Endodermal cell (in vitro differentiated cells): ENCODE results near the gene SRL. TPM values are rescaled to one million over a fixed set of nuclear protein-coding genes. Genes with fewer than 3 reads are reported as not detected.
"Not testable (repeated sequence)": the region's sequence is repeated elsewhere in the genome, so short reads cannot be mapped to it uniquely, and the experiment has no call there.

Experiments
- DNase-seq: peaks from one replicate; pipeline ENCODE4 v3.0.0-alpha.2; 2017
- H3K27ac ChIP-seq: 2 replicates; pipeline ENCODE4 v1.5.1; 2013; ENCODE audit warnings: mild to moderate bottlenecking, low read depth, low read length, moderate library complexity
- H3K27me3 ChIP-seq: 2 replicates; pipeline ENCODE4 v1.6.1; 2013; ENCODE audit warnings: mild to moderate bottlenecking, low read length, moderate library complexity; ENCODE audit not compliant: insufficient read depth, control insufficient read depth, poor library complexity, severe bottlenecking
- H3K36me3 ChIP-seq: 2 replicates; pipeline ENCODE4 v1.7.0; 2013; ENCODE audit warnings: mild to moderate bottlenecking, low read length, moderate library complexity; ENCODE audit not compliant: control insufficient read depth, insufficient read depth
- H3K4me1 ChIP-seq: one replicate; pipeline ENCODE4 v1.7.0; 2013; ENCODE audit warnings: low read length; ENCODE audit not compliant: control insufficient read depth, insufficient read depth
- H3K4me3 ChIP-seq: 2 replicates; pipeline ENCODE4 v1.5.1; 2013; ENCODE audit warnings: mild to moderate bottlenecking, low read length, moderate library complexity
- H3K9ac ChIP-seq: 2 replicates; pipeline ENCODE4 v1.6.1; 2013; ENCODE audit warnings: mild to moderate bottlenecking, low read length, moderate library complexity; ENCODE audit not compliant: poor library complexity, severe bottlenecking; ENCODE audit errors: extremely low read depth
- H3K9me3 ChIP-seq: 2 replicates; pipeline ENCODE4 v1.6.1; 2013; ENCODE audit warnings: mild to moderate bottlenecking, low read length, moderate library complexity; ENCODE audit not compliant: control insufficient read depth
- H3K27ac Mint-ChIP-seq: 2 replicates; pipeline ENCODE4 v1.8.0; 2020; ENCODE audit warnings: mixed read lengths
- H3K27me3 Mint-ChIP-seq: 2 replicates; pipeline ENCODE4 v1.8.0; 2021; ENCODE audit warnings: mild to moderate bottlenecking, mixed read lengths; ENCODE audit not compliant: insufficient read depth
- H3K36me3 Mint-ChIP-seq: 2 replicates; pipeline ENCODE4 v1.8.0; 2020; ENCODE audit warnings: low read depth, mixed read lengths
- H3K4me1 Mint-ChIP-seq: 2 replicates; pipeline ENCODE4 v1.8.0; 2020; ENCODE audit warnings: mixed read lengths
- H3K4me3 Mint-ChIP-seq: 2 replicates; pipeline ENCODE4 v1.8.0; 2020; ENCODE audit warnings: mild to moderate bottlenecking, moderate library complexity, mixed read lengths
- H3K9me3 Mint-ChIP-seq: 2 replicates; pipeline ENCODE4 v1.8.0; 2020; ENCODE audit warnings: mild to moderate bottlenecking, mixed read lengths
- WGBS, 2 experiments: methylation state at CpG; one replicate each; pipeline versions ENCODE4 v1.1.5 to v1.1.7; 2013; ENCODE audit warnings: missing lambda C conversion rate in 2 of 2, mixed read lengths in 1 of 2; ENCODE audit not compliant: insufficient coverage in 1 of 2, insufficient read length in 1 of 2; 5-methylcytosine and 5-hydroxymethylcytosine counted together
- total RNA-seq, 2 donors: library from RNA; stranded (reverse); fragmentation: NEBNext Ultra II Directional in 1 of 2; extraction: Animal tissue kit (Norgen Biotek cat#: 25700) in 1 of 2; gene quantifications; 2 replicates in 1 of 2; 3 replicates in 1 of 2; pipeline ENCODE4 v1.2.1, GENCODE V29; 2021
- TF ChIP-seq, protein P1 (sequence below): fragments of 200-600 bp; sonication (generic); conservative IDR thresholded peaks from 2 replicates; pipeline ENCODE4 v1.5.0; 2021; ENCODE audit warnings: antibody characterized with exemption, mild to moderate bottlenecking

Gene SRL
- total RNA-seq, 2 donors from 2014 or later = not detected

DNA sequence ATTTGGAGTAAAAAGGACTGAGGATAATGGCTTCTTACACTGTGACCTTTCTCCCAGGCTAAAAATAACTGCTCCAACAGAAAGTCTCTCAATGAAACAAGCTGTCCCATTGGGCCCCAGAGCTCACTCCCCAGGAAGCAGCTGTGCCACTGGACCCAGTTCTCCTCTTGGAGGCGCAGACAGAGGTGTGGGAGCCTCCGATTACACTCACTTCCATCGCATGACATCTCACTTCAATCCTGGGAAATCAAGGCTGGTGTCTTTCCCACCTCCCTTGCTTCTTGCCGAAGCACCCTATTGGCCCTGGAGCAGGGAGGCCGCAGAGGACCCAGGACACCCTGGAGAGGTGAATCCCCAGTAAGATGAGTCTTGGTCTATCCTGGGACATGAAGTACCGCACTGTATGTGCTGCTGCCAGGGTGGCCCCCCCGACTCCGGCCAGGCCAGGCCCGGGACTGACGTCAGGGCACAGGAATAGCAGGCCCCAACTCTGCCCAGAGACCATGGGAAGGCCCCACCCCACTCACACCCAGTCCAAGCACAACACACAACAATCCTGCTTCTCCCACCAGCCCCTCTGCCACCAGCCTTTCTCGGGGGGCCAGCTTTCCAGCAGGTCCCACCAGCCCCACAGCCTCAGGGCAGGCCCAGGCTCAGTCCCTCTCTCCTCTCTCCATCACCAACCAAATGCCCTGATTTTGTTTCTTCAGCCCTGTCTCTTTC is 29.5 kb downstream of the SRL start:
- Histone ChIP-seq H3K9me3 (no peaks in the 10 kb centered on the region), H3K27ac (no peak overlapping the region), H3K36me3 (no peaks in the 10 kb centered on the region), H3K4me3 (no peak overlapping the region), H3K4me1 (peaks cover under 1% of the 10 kb centered on the region), H3K27me3 (peaks cover 30% of the 10 kb centered on the region), H3K9ac (no peak overlapping the region)
- Mint-ChIP-seq H3K9me3 (no peaks in the 10 kb centered on the region), H3K36me3 (no peaks in the 10 kb centered on the region), H3K4me3 (no peak overlapping the region), H3K27me3 (peaks cover 51% of the 10 kb centered on the region), H3K4me1 (peaks cover 10% of the 10 kb centered on the region), H3K27ac (no peak overlapping the region)
- TF ChIP-seq, protein P1, sequence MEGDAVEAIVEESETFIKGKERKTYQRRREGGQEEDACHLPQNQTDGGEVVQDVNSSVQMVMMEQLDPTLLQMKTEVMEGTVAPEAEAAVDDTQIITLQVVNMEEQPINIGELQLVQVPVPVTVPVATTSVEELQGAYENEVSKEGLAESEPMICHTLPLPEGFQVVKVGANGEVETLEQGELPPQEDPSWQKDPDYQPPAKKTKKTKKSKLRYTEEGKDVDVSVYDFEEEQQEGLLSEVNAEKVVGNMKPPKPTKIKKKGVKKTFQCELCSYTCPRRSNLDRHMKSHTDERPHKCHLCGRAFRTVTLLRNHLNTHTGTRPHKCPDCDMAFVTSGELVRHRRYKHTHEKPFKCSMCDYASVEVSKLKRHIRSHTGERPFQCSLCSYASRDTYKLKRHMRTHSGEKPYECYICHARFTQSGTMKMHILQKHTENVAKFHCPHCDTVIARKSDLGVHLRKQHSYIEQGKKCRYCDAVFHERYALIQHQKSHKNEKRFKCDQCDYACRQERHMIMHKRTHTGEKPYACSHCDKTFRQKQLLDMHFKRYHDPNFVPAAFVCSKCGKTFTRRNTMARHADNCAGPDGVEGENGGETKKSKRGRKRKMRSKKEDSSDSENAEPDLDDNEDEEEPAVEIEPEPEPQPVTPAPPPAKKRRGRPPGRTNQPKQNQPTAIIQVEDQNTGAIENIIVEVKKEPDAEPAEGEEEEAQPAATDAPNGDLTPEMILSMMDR = no peak
- 92 to 95% methylated on average over 4 to 11 of the region's 11 CpGs for WGBS, 2 experiments
- no peak for DNase-seq

DNA sequence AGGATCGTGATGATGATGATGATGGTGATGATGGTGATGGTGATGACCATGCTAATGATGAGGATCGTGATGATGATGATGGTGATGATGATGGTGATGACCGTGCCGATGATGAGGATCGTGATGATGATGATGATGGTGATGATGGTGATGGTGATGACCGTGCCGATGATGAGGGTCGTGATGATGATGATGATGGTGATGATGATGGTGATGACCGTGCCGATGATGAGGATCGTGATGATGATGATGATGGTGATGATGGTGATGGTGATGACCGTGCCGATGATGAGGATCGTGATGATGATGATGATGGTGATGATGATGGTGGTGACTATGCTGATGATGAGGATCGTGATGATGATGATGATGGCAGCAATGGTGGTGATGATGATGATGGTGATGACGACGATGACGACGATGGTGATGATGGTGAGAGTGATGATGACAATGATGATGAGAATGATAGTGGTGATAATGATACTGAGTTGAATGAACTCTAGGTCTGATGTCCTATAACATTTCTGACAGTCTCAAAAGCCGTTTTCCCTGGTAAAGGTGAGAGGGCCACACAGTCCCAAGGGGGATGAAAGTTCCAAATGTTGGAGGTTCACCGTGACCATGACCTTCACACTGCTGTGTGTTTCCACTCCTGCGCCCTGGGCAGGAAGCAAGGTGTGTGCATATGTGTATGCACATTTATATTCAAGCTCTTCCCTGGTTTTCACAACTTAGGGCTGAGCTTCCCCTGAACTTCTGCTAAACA is 30.3 kb downstream of the SRL start:
- not testable (repeated sequence) for H3K27ac Mint-ChIP-seq, H3K4me3 Mint-ChIP-seq, H3K9ac ChIP-seq, H3K9me3 Mint-ChIP-seq, H3K36me3 ChIP-seq, H3K4me1 ChIP-seq, H3K9me3 ChIP-seq, H3K4me3 ChIP-seq, H3K4me1 Mint-ChIP-seq, DNase-seq, H3K36me3 Mint-ChIP-seq, H3K27ac ChIP-seq
- H3K27me3 ChIP-seq = peaks cover 37% of the 10 kb centered on the region
- 91 to 93% methylated on average over 18 to 22 of the region's 22 CpGs for WGBS, 2 experiments
- peaks cover 56% of the 10 kb centered on the region for H3K27me3 Mint-ChIP-seq

DNA sequence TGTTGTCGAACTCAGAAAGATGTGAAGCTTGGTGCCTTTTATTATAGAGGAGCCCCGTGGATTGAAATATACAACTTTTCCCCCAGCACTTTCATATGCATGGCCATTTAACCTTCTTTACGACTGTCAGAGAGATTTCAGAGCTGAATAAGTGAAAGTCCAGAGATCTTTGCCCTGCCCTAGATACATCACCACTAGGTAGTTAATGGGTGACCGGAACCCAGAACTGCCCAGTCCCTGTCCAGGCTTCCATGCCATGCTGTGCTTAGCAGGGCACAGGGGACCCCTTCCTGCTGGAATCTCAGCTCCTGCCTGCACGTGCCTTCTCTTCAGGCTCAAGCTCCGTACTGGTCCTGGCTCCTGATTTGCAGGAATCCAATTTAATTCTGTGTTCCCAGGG is 32.2 kb downstream of the SRL start:
- Mint-ChIP-seq H3K27me3 (peaks cover 65% of the 10 kb centered on the region), H3K4me1 (peaks cover 9% of the 10 kb centered on the region), H3K36me3 (no peaks in the 10 kb centered on the region), H3K9me3 (no peaks in the 10 kb centered on the region), H3K27ac (no peak overlapping the region), H3K4me3 (no peak overlapping the region)
- TF ChIP-seq, protein P1 = no peak
- no peak overlapping the region for H3K9ac ChIP-seq
- DNase-seq = no peak
- peaks cover 41% of the 10 kb centered on the region for H3K27me3 ChIP-seq
- H3K27ac ChIP-seq = no peak overlapping the region
- no peak overlapping the region for H3K4me3 ChIP-seq
- WGBS, 2 experiments = 89 to 92% methylated on average over 4 to 6 of the region's 6 CpGs
- H3K36me3 ChIP-seq = no peaks in the 10 kb centered on the region
- no peaks in the 10 kb centered on the region for H3K9me3 ChIP-seq
- H3K4me1 ChIP-seq = no peaks in the 10 kb centered on the region
